HepG2 (cell line): ENCODE measurements around the gene CPT1B. TPM values are rescaled to one million over a fixed set of nuclear protein-coding genes. Genes with fewer than 3 reads are reported as not detected.
A peak's percentile ranks its signal among the peaks of the same experiment; 100 is the strongest.

Source experiments
- ADNP ChIP-seq: sonication (generic); formaldehyde crosslinking; IDR thresholded peaks from 2 replicates; pipeline ENCODE4 v1.4.0; 2020; ENCODE audit warnings: missing genetic modification reagents
- ARNT ChIP-seq: fragments of 450-650 bp; IDR thresholded peaks from 2 replicates; pipeline ENCODE4 v1.6.1; 2017
- ATF4 ChIP-seq, 2 experiments: fragments of 450-650 bp in 1 of 2; sonication (generic) in 1 of 2; formaldehyde crosslinking; IDR thresholded peaks; 2 replicates each; pipeline versions ENCODE4 v1.5.0 to v1.8.0; 2020 to 2022; ENCODE audit warnings: mild to moderate bottlenecking in 1 of 2, missing genetic modification reagents in 1 of 2
- HOXA3 ChIP-seq: sonication (generic); formaldehyde crosslinking; IDR thresholded peaks from 2 replicates; pipeline ENCODE4 v1.5.0; 2020; ENCODE audit warnings: missing genetic modification reagents
- NCOA5 ChIP-seq: sonication (generic); formaldehyde crosslinking; IDR thresholded peaks from 2 replicates; pipeline ENCODE4 v1.4.0; 2020; ENCODE audit warnings: missing genetic modification reagents
- PHB2 ChIP-seq: fragments of 450-650 bp; IDR thresholded peaks from 2 replicates; pipeline ENCODE4 v1.6.1; 2018; ENCODE audit not compliant: partially characterized antibody
- SKI ChIP-seq: fragments of 450-650 bp; IDR thresholded peaks from one replicate; pipeline ENCODE4 v1.6.1; 2018; ENCODE audit warnings: mild to moderate bottlenecking; ENCODE audit not compliant: partially characterized antibody
- SMC3 ChIP-seq: IDR thresholded peaks from 2 replicates; pipeline ENCODE4 v1.6.1; 2011; ENCODE audit warnings: low read length, improper control_type of control experiment
- U2AF1 ChIP-seq: fragments of 200-400 bp; formaldehyde crosslinking; optimal IDR thresholded peaks from 2 replicates; pipeline ENCODE3; 2017; ENCODE audit warnings: mild to moderate bottlenecking, low read depth, low read length
- ZBTB4 ChIP-seq: sonication (generic); formaldehyde crosslinking; IDR thresholded peaks from 2 replicates; pipeline ENCODE4 v1.4.0; 2020; ENCODE audit warnings: missing genetic modification reagents, mild to moderate bottlenecking, borderline replicate concordance
- ZGPAT ChIP-seq: IDR thresholded peaks from 2 replicates; pipeline ENCODE4 v1.6.1; 2016; ENCODE audit warnings: mild to moderate bottlenecking
- ZNF24 ChIP-seq: fragments of 450-650 bp; IDR thresholded peaks from 2 replicates; pipeline ENCODE4 v1.6.1; 2017; ENCODE audit warnings: antibody characterized with exemption, mild to moderate bottlenecking
- ZNF430 ChIP-seq: sonication (generic); formaldehyde crosslinking; IDR thresholded peaks from 2 replicates; pipeline ENCODE4 v1.9.0; 2021; ENCODE audit warnings: mild to moderate bottlenecking, missing genetic modification reagents
- ZNF569 ChIP-seq: sonication (generic); formaldehyde crosslinking; IDR thresholded peaks from 2 replicates; pipeline ENCODE4 v1.5.0; 2020; ENCODE audit warnings: mild to moderate bottlenecking, missing genetic modification reagents, moderate library complexity, borderline replicate concordance
- ZNF576 ChIP-seq: sonication (generic); formaldehyde crosslinking; IDR thresholded peaks from 2 replicates; pipeline ENCODE4 v1.4.0; 2020; ENCODE audit warnings: mild to moderate bottlenecking, missing genetic modification reagents
- polyA plus RNA-seq, 8 experiments: library from polyadenylated mRNA; depleted of rRNA in 3 of 8; stranded (reverse) in 7 of 8; unstranded in 1 of 8; fragments of >200 nt; fragmentation: Illumina TruSeq in 4 of 8; extraction: Trizol in 4 of 8; gene quantifications; 2 replicates each; pipeline versions ENCODE4 v1.2.1 to v1.2.3, GENCODE V29; 2011 to 2016; ENCODE audit warnings: low read depth in 4 of 8, missing spikeins in 1 of 8, mixed read lengths in 1 of 8; ENCODE audit not compliant: insufficient read depth in 1 of 8
- total RNA-seq, 5 experiments: library from RNA; depleted of rRNA; stranded (reverse); fragments of >200 nt; fragmentation: Illumina TruSeq; extraction: Trizol; gene quantifications; 2 replicates each; pipeline ENCODE4 v1.2.3, GENCODE V29; 2016; ENCODE audit warnings: low read depth in 1 of 5
- TF ChIP-seq, protein P1 (sequence below): sonication (generic); formaldehyde crosslinking; IDR thresholded peaks from 2 replicates; pipeline ENCODE4 v1.8.1; 2022; ENCODE audit warnings: low read depth, mild to moderate bottlenecking, missing genetic modification reagents
- TF ChIP-seq, protein P2 (sequence below): IDR thresholded peaks from 2 replicates; pipeline ENCODE4 v1.6.1; 2016; ENCODE audit warnings: missing genetic modification reagents, missing compliant biosample characterization

Gene CPT1B
- total and polyA plus RNA-seq, 2 of the 13 experiments (the other 11 are each of a cell fraction or from before 2014, with no cell fraction given), result 9.2 to 19.5 TPM

- no peak for TF ChIP-seq ZNF569 (CRISPR knock-in tag)
- TF ChIP-seq ZBTB4 (CRISPR knock-in tag), result peak; percentile 52
- no peak for TF ChIP-seq ARNT
- TF ChIP-seq ADNP (CRISPR knock-in tag), result no peak
- TF ChIP-seq, protein P1, sequence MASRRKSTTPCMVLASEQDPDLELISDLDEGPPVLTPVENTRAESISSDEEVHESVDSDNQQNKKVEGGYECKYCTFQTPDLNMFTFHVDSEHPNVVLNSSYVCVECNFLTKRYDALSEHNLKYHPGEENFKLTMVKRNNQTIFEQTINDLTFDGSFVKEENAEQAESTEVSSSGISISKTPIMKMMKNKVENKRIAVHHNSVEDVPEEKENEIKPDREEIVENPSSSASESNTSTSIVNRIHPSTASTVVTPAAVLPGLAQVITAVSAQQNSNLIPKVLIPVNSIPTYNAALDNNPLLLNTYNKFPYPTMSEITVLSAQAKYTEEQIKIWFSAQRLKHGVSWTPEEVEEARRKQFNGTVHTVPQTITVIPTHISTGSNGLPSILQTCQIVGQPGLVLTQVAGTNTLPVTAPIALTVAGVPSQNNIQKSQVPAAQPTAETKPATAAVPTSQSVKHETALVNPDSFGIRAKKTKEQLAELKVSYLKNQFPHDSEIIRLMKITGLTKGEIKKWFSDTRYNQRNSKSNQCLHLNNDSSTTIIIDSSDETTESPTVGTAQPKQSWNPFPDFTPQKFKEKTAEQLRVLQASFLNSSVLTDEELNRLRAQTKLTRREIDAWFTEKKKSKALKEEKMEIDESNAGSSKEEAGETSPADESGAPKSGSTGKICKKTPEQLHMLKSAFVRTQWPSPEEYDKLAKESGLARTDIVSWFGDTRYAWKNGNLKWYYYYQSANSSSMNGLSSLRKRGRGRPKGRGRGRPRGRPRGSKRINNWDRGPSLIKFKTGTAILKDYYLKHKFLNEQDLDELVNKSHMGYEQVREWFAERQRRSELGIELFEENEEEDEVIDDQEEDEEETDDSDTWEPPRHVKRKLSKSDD (CRISPR knock-in tag), result 0 out of 2 replicates have a peak, but pooled peaks have one; percentile 37
- no peak for TF ChIP-seq SMC3
- TF ChIP-seq ZNF576 (CRISPR knock-in tag), result no peak; the same call in 1 of the 2 replicates
- TF ChIP-seq ZGPAT, result peak; percentile 89
- no peak for TF ChIP-seq ZNF24
- TF ChIP-seq U2AF1, result no peak
- TF ChIP-seq PHB2, result no peak
- peak; percentile 72; the same call in 1 of the 2 replicates for TF ChIP-seq HOXA3 (CRISPR knock-in tag)
- peak; percentile 36 for TF ChIP-seq SKI
- peak; percentile 4; the same call in 1 of the 2 replicates for TF ChIP-seq ZNF430 (CRISPR knock-in tag)
- no peak for TF ChIP-seq NCOA5 (CRISPR knock-in tag)
- peak in 1 of 2 experiments; percentile 4; a peak in 1 of 4 replicates for TF ChIP-seq ATF4 (CRISPR knock-in tag; IDR thresholded peaks at IDR 0.05)
- TF ChIP-seq, protein P2, sequence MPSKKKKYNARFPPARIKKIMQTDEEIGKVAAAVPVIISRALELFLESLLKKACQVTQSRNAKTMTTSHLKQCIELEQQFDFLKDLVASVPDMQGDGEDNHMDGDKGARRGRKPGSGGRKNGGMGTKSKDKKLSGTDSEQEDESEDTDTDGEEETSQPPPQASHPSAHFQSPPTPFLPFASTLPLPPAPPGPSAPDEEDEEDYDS, result 0 out of 2 replicates have a peak, but pooled peaks have one; percentile 31
Observed at GRCh38 chr22:50525104-50525857, 52.9 kb downstream of the CPT1B start, which contains the start of gene SCO2 (continued).
